PC-3 (cell line): Measurements from ENCODE around the gene GAA. TPM values are rescaled to one million over a fixed set of nuclear protein-coding genes. Genes with fewer than 3 reads are reported as not detected.

Experiments used
- ATAC-seq: fragments of 200-7000 bp; cut with Tn5 transposase; 2 replicates; pipeline ENCODE4 v1.9.1; 2020; ENCODE audit warnings: mild to moderate bottlenecking, moderate library complexity
- BruUV-seq: library from RNA; stranded (reverse); fragments of 400-500 nt; replicated peaks from 2 replicates; lab custom pipeline; 2021; lab: Mats Ljungman, UMichigan
- CTCF ChIA-PET: fragments of 300-600 bp; sonication (Branson Sonifier 250); formaldehyde crosslinking; loops from one replicate; lab custom pipeline; 2022; ENCODE audit warnings: antibody characterized with exemption; lab: Charles Lee
- POLR2A ChIA-PET: fragments of 300-600 bp; sonication (Branson Sonifier 250); formaldehyde crosslinking; loops from one replicate; lab custom pipeline; 2022; ENCODE audit warnings: antibody characterized with exemption; ENCODE audit not compliant: unreplicated experiment; lab: Charles Lee
- DNase-seq: peaks from one replicate; pipeline ENCODE4 v3.0.0-alpha.2; 2015
- H2AFZ ChIP-seq: fragments of 300-600 bp; sonication (generic); 2 replicates; pipeline ENCODE4 v1.6.0; 2016; ENCODE audit warnings: antibody characterized with exemption, low read length
- H3F3A ChIP-seq: fragments of 300-600 bp; sonication (generic); one replicate; pipeline ENCODE4 v1.6.0; 2017; ENCODE audit warnings: antibody characterized with exemption, low read length, control low read depth, mild to moderate bottlenecking; ENCODE audit not compliant: unreplicated experiment
- H3K27ac ChIP-seq: fragments of 300-600 bp; sonication (generic); 2 replicates; pipeline ENCODE4 v1.5.1; 2016; ENCODE audit warnings: mild to moderate bottlenecking, low read length
- H3K27me3 ChIP-seq: fragments of 300-600 bp; sonication (generic); 2 replicates; pipeline ENCODE4 v1.6.1; 2016; ENCODE audit warnings: low read length, mixed read lengths
- H3K36me3 ChIP-seq: fragments of 300-600 bp; sonication (generic); 2 replicates; pipeline ENCODE4 v1.6.1; 2016; ENCODE audit warnings: low read depth, mixed run types, low read length, mixed read lengths
- H3K4me1 ChIP-seq: fragments of 300-600 bp; sonication (generic); 2 replicates; pipeline ENCODE4 v1.5.1; 2016; ENCODE audit warnings: low read length; ENCODE audit not compliant: insufficient read depth
- H3K4me2 ChIP-seq: fragments of 300-600 bp; sonication (generic); 2 replicates; pipeline ENCODE4 v1.6.0; 2016; ENCODE audit warnings: low read length
- H3K4me3 ChIP-seq: fragments of 300-600 bp; sonication (generic); 2 replicates; pipeline ENCODE4 v1.5.1; 2016; ENCODE audit warnings: mild to moderate bottlenecking, low read length, mixed read lengths
- H3K79me2 ChIP-seq: fragments of 300-600 bp; sonication (generic); 2 replicates; pipeline ENCODE4 v1.6.1; 2017; ENCODE audit warnings: low read length, mixed read lengths
- H3K9ac ChIP-seq: fragments of 300-600 bp; sonication (generic); 2 replicates; pipeline ENCODE4 v1.6.0; 2016; ENCODE audit warnings: mild to moderate bottlenecking, low read length
- H3K9me2 ChIP-seq: fragments of 300-600 bp; sonication (generic); replicated peaks from 2 replicates; pipeline ENCODE4 v1.6.1; 2016; ENCODE audit warnings: mixed run types, low read length, mixed read lengths
- H3K9me3 ChIP-seq: fragments of 300-600 bp; sonication (generic); 2 replicates; pipeline ENCODE4 v1.6.1; 2016; ENCODE audit warnings: low read length, mixed read lengths
- H4K20me1 ChIP-seq: fragments of 300-600 bp; sonication (generic); 2 replicates; pipeline ENCODE4 v1.6.1; 2016; ENCODE audit warnings: low read length, mixed read lengths
- EZH2 ChIP-seq: fragments of 300-600 bp; sonication (generic); IDR thresholded peaks from one replicate; pipeline ENCODE4 v1.6.1; 2017; ENCODE audit warnings: antibody characterized with exemption, mild to moderate bottlenecking, low read length; ENCODE audit not compliant: unreplicated experiment
- EZH2phosphoT487 ChIP-seq: fragments of 300-600 bp; sonication (generic); IDR thresholded peaks from 2 replicates; pipeline ENCODE4 v1.6.1; 2018; ENCODE audit warnings: mild to moderate bottlenecking, antibody characterized with exemption, low read length, borderline replicate concordance
- intact Hi-C: fragments of 100-400 bp; cut with micrococcal nuclease; formaldehyde crosslinking; loops from 2 replicates; pipeline ENCODE4 v1.9.0; 2023
- total RNA-seq: library from RNA; depleted of rRNA; stranded (reverse); fragments of >200 nt; gene quantifications from 2 replicates; pipeline ENCODE4 v1.2.3, GENCODE V29; 2014
- TF ChIP-seq, protein P1 (sequence below): fragments of 300-600 bp; sonication (generic); conservative IDR thresholded peaks from 2 replicates; pipeline ENCODE4 v1.5.1; 2017; ENCODE audit warnings: antibody characterized with exemption, low read depth, mild to moderate bottlenecking, low read length

GAA gene
- total RNA-seq, 1 experiment from 2014 or later, result 76.2 TPM

- no TSS peak for BruUV-seq
- CTCF ChIA-PET, result no interaction called here
Measured at GRCh38 chr17:80095844-80096475, 5.4 kb upstream of the GAA start.

DNA sequence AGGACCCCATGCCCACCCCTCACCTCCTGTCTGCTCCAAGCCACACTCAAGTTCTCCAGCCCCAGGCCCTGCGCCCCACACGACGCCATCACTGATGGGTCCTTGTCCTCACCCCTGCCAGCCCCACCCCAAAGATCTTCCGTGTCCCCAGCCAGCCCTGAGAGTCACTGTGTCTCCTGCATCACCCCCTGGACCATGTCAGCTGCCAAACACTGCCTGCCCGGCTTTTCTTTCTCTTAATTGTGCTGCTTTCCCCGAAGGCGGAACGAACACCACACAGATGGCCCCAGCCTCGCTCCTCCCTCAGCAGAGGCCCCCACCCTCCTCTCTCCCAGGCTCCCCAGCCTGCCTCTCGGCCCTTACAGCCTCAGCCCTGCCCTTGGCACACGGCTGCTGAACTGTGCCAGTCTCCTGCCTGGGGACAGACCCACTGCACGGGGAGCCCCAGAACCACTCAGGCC, 4.8 kb upstream of the GAA start:
- Histone ChIP-seq H3K27ac (no peak overlapping the region), H2AFZ (no peak overlapping the region), H3K4me3 (no peak overlapping the region), H3K27me3 (no peaks in the 10 kb centered on the region), H3K36me3 (no peaks in the 10 kb centered on the region), H3K4me1 (peaks cover 7% of the 10 kb centered on the region), H3K9ac (no peak overlapping the region), H3K9me3 (no peaks in the 10 kb centered on the region), H4K20me1 (no peaks in the 10 kb centered on the region), H3K79me2 (peaks cover under 1% of the 10 kb centered on the region), H3F3A (no peaks in the 10 kb centered on the region), H3K4me2 (no peak overlapping the region), H3K9me2 (no peaks in the 10 kb centered on the region)
- BruUV-seq, result no TSS peak
- ChIA-PET POLR2A (no interaction called here), CTCF (interaction anchor here (0.6 kb wide), 1 partner anchor 31 kb away, joined by 4 read pairs; no protein-coding TSS in a partner anchor)
- ATAC-seq, result no peak
- DNase-seq, result no peak
- TF ChIP-seq EZH2phosphoT487 (no peak), EZH2 (no peak)
- TF ChIP-seq, protein P1, sequence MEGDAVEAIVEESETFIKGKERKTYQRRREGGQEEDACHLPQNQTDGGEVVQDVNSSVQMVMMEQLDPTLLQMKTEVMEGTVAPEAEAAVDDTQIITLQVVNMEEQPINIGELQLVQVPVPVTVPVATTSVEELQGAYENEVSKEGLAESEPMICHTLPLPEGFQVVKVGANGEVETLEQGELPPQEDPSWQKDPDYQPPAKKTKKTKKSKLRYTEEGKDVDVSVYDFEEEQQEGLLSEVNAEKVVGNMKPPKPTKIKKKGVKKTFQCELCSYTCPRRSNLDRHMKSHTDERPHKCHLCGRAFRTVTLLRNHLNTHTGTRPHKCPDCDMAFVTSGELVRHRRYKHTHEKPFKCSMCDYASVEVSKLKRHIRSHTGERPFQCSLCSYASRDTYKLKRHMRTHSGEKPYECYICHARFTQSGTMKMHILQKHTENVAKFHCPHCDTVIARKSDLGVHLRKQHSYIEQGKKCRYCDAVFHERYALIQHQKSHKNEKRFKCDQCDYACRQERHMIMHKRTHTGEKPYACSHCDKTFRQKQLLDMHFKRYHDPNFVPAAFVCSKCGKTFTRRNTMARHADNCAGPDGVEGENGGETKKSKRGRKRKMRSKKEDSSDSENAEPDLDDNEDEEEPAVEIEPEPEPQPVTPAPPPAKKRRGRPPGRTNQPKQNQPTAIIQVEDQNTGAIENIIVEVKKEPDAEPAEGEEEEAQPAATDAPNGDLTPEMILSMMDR, result no peak
- intact Hi-C loops, result no loop called here

More at GRCh38 chr17:80095844-80096475, 5.4 kb upstream of the GAA start:
- Histone ChIP-seq H3K9me2 (no peaks in the 10 kb centered on the region), H3K9me3 (no peaks in the 10 kb centered on the region), H3F3A (no peaks in the 10 kb centered on the region), H3K9ac (no peak overlapping the region), H3K79me2 (no peaks in the 10 kb centered on the region), H3K27ac (no peak overlapping the region), H2AFZ (no peak overlapping the region), H3K4me2 (no peak overlapping the region), H4K20me1 (no peaks in the 10 kb centered on the region), H3K4me1 (peaks cover 6% of the 10 kb centered on the region), H3K27me3 (no peaks in the 10 kb centered on the region), H3K36me3 (no peaks in the 10 kb centered on the region), H3K4me3 (no peak overlapping the region)
- TF ChIP-seq, protein P1, result no peak
- TF ChIP-seq EZH2phosphoT487 (no peak), EZH2 (no peak)
- intact Hi-C loops, result no loop called here
- no peak for ATAC-seq
- no peak for DNase-seq
- POLR2A ChIA-PET, result no interaction called here

DNA sequence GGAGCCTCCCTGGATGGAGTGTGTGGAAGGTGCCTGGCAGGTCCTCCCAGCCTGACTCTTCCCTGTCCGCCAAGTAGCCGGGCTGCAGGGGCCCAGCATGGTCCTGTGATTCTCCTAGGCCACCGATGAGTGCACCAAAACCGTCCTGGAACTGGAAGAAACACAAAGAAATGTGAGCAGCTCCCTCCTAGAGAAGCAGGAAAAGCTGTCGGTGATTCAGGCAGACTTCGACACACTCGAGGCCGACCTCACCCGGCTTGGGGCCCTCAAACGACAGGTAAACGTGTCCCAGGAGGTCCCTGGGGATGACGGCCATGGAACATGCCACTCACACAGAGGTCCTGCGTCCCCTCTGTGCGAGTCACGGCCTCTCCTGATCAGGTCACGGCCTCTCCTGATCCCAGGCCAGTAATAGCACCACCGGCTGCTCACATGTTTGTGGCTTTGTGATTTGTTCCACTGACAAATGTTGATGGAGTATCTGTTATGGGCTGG, 4.2 kb upstream of the GAA start:
- Histone ChIP-seq H3K4me2 (no peak overlapping the region), H3F3A (no peaks in the 10 kb centered on the region), H3K27me3 (no peaks in the 10 kb centered on the region), H3K27ac (no peak overlapping the region), H3K79me2 (peaks cover 7% of the 10 kb centered on the region), H4K20me1 (no peaks in the 10 kb centered on the region), H3K4me1 (peaks cover 10% of the 10 kb centered on the region), H3K9ac (no peak overlapping the region), H3K36me3 (no peaks in the 10 kb centered on the region), H3K9me2 (no peaks in the 10 kb centered on the region), H3K4me3 (no peak overlapping the region), H2AFZ (no peak overlapping the region), H3K9me3 (no peaks in the 10 kb centered on the region)
- ChIA-PET POLR2A (no interaction called here), CTCF (interaction anchor here (0.6 kb wide), 1 partner anchor 30 kb away, joined by 4 read pairs; no protein-coding TSS in a partner anchor)
- intact Hi-C loops, result no loop called here
- ATAC-seq (no peak), DNase-seq (no peak)
- no peak for TF ChIP-seq EZH2phosphoT487
- TF ChIP-seq EZH2, result no peak
- TF ChIP-seq, protein P1, result no peak
- no TSS peak for BruUV-seq
